Kidney capillary endothelial cell (primary cell): Measurements from ENCODE around the gene SLC39A12.

Source experiments
- DNase-seq: peaks from one replicate; pipeline ENCODE4 v3.0.0-alpha.2; 2018; ENCODE audit warnings: low spot score

SLC39A12 gene

GRCh38 chr10:17963431-17963830 is 11.7 kb downstream of the SLC39A12 start:
- DNase-seq = no peak

GRCh38 chr10:17965649-17966235 is 14.0 kb downstream of the SLC39A12 start:
- no peak for DNase-seq

GRCh38 chr10:17974505-17974904 is 22.8 kb downstream of the SLC39A12 start:
- DNase-seq = no peak

- no peak for DNase-seq
These were observed 29.3 kb downstream of the SLC39A12 start for GRCh38 chr10:17980846-17981565.

DNA sequence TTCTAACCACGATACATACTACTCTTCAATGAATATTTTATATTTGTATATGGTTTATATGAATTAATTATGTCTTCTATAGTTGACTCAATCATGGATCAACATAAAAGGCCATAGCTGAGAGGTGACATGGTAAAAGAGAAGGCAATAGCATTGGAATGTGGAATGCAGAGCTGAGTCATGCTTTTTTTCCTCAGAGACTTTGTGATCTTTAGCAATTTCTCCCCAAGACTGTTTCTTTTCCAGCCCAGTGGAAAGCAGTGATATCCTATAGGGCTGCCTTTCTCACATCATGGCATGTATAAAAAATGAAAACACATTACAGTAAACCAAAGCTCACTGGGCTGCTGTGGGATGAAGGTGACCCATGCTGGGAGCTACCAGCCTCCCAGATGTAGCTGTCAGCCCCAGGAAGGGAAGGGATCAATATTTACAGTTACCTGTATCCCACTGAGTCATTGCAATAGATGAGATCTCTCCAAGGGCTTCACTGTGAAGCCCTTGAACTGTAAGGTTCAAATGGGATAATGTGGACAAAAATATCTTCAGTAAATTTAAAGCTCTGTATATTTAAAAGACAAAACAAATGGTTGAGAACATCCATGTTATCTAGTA is 30.2 kb downstream of the SLC39A12 start:
- peak; percentile 18 for DNase-seq

DNA sequence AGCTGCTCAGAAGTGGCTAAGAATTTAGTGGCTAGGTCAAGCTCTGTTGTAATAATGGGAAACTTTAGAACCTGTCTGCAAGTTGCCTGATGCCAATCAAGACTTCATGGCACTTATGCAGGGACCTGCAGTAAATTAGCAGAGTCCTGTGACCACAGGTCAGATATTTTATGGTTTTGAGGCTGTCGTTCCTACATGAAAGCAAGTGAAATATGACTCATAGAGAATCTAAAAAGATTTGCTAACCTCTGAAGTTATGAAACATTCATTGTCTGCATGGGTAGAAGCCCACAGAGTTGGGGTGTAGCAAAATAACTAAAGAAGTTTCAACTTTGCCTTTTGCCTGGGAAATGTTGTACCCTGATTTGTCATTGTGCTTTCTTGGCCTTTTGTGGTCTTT is 32.3 kb downstream of the SLC39A12 start:
- DNase-seq = no peak

DNA sequence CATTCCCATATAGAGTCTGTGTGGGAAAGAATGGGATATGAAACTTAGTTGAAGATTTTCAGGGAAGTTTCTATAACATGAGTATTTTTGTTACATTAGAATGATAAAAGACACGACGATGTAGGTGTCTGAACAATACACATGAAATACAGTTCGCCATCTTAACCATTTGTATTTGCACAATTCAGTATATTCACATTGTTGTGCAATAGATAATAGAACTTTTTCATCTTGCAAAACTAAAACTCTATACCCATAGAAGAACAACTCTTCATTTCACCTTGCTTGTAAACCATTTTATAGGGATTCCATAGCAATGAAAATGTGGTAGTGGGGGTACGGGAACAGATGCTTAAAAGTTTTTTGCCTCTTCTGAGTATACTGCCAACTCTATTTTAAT is 32.8 kb downstream of the SLC39A12 start:
- no peak for DNase-seq

GRCh38 chr10:17989908-17990767 is 38.4 kb downstream of the SLC39A12 start:
- peak; percentile 77 for DNase-seq

DNA sequence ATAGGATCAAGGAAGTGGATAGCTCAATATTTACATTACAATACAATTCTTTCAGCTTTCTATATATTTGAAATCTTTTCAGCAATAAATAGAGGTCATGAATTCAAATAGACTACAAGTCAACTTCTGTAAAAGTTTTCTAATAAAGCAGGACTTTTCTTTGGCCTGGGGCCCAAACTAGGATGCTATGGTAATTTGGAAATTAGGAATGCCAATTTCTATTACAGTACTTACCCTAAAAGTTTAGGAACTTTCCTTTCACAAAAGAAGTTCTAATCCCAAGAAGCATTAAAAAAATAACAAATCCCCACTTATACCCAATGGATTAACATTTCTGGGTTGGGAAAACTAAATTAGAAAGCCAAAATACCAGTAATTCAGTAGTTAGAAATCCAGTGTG is 40.5 kb downstream of the SLC39A12 start:
- no peak for DNase-seq

DNA sequence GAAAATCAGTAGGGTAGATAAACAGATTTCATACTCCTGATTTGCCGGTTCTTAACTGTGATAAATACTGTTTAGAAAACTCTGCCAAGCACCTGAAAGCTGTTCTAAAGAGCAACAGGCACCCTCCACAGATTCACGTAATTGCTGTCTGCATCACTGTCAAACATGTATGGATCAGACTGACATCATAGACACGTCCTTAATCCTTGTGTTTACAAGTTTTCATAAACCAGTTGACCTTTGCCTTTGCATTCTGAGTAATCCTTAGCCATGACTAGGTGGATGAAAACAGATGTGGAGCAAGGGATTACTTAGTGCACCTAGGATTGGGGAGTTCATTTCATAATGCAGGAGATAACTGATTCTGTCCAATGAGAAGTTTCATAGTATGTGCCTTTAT is 41.6 kb downstream of the SLC39A12 start:
- DNase-seq = no peak

- DNase-seq = no peak
These were observed 48.9 kb downstream of the SLC39A12 start for GRCh38 chr10:18000601-18001000.

DNA sequence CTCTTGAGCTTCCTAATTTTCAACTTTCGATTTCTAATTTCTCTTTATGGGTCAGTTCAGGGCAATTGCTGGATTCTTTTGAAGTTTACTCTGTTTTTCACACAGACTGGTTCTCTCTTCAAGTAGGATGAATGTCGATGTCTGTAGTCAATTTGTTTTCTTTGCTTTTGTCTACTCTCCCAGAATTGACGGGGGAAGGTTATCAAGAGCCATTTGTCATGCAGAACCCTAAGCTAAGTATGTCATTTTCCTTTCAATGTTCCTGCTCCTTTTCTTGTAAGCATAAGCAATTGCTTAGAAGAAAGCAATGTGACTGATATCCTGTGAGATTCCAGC is 53.7 kb downstream of the SLC39A12 start:
- no peak for DNase-seq

- no peak for DNase-seq
These were observed 54.2 kb downstream of the SLC39A12 start for GRCh38 chr10:18005781-18006456.

GRCh38 chr10:18008986-18009385 is 57.3 kb downstream of the SLC39A12 start:
- DNase-seq = no peak

GRCh38 chr10:18010050-18010449 is 58.3 kb downstream of the SLC39A12 start:
- DNase-seq = no peak

DNA sequence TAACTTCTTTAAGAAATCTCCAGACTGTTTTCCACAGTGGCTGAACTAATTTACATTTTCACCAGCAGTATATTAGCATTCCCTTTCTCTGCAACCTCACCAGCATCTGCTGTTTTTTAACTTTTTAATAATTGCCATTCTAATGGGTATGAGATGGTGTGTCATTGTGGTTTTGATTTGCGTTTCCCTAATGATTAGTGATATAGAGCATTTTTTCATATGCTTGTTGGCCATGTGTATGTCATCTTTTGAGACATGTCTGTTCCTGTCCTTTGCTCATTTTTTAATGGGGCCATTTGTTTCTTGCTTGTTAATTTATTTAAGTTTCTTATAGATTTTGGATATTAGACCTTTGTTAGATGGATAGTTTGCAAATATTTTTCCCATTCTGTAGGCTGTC is 68.8 kb downstream of the SLC39A12 start:
- DNase-seq = no peak

GRCh38 chr10:18021725-18022480 is 70.2 kb downstream of the SLC39A12 start:
- no peak for DNase-seq

GRCh38 chr10:18043148-18044006 is 91.7 kb downstream of the SLC39A12 start:
- no peak for DNase-seq

DNA sequence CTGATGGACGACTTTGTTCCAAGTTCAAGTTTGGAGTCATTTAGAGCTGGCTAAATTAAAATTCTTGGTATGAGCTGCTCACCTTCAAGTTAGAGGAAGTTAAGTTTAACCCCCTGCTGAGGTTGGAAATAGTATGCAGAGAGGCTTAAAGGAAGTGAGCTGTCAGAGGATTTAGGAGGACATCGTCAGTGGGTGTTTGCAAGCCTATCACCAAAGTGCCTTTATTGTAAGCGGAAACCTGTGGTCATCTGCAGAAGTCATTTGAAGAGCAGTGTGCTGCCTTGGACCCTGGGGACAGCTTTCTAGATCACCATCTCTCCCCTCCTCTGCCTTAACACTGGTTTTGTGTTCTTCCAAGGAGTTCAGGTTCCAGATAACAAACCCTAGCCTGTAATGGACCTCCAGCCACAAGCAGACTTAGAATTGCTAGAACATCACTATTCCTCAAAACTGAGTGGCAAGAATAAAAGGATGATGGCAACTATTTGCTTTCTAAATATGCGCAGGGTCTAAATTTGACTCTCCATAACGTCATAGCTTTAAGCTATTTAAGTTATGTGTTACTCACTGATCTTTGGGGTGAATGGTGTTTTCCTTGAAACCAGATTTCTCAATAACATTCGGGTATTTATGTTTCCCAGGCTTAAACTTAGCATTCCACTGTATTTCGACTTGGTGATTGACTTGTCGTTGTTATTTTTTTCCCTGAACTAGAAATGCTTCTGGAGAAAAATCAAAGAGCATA is 93.4 kb downstream of the SLC39A12 start:
- DNase-seq = no peak

DNA sequence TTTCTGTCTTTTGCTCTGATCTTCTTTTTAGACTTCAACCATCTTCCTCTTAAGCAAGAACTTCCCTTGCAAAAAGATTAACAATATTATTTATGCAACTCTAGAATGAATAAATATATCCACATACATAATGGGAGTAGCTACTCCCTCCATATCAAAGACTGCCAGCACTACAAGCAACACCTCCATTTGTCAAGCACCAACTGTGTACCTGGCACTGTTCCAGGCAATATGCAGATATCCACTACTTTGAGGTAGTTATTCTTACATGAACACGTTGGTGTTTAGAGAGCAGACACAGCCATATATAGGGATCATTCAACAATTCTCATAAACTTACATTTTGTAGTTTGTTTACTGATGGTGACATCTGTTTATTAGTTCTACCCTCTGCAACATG is 104.9 kb downstream of the SLC39A12 start:
- no peak for DNase-seq
